ENCODE measurements around the gene SNRNP48.

SNRNP48 gene

DNA sequence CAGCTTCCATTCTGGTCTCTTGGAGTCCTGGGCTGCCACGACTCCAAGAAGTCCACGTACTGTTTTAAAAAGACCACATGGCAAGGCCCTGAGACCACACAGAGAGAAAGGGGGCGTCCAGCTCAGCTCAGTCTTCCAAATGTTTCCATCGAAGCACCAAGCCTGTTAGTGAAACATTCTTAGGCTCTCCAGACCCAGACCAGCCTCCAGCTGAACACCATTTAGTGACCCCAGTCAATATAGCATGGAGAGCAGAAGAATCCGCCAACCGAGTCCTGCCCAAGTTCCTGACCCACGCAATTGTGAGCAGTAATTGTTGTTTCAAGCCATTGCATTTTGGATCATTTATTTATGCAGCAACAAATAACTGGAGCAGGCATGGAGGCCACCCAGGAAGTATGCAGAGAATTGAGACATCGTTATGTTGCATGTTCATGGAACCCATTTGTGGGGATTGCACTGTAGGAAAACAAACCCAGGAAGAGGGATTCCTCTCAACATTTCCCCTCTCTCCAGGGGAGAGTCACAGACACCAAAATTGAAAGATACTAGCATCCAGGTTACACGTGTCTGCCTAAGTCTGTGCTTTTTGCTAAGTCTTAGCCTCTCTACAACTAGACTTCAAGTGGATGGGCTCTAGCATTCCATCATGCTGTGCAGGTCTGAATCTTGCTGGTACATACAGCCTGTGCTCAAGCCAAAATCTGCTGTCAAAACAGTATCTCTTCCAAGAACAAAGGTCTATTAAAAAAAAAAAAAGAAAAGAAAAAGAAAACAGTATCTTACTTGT lies 42.7 kb downstream of the SNRNP48 start:
- no peak overlapping the region for H3K27ac ChIP-seq (ENCODE audit: extremely low read depth, low read depth, low read length)
- TF ChIP-seq ZNF626 (tag by site-specific recombination; IDR thresholded peaks at IDR 0.05) = no peak
- no peak for TF ChIP-seq ZNF221 (tag by site-specific recombination; IDR thresholded peaks at IDR 0.05; ENCODE audit: borderline replicate concordance)
- TF ChIP-seq ZNF274 (IDR thresholded peaks at IDR 0.05; ENCODE audit: low read length) = no peak
- no peak for TF ChIP-seq ZNF274 (tag by site-specific recombination; IDR thresholded peaks at IDR 0.05; ENCODE audit: borderline replicate concordance)
- no peak for TF ChIP-seq EGR2 (tag by site-specific recombination; IDR thresholded peaks at IDR 0.05; ENCODE audit: low read depth)
- TF ChIP-seq ZNF155 (tag by site-specific recombination; IDR thresholded peaks at IDR 0.05) = no peak
- no peak for TF ChIP-seq SCRT1 (tag by site-specific recombination; IDR thresholded peaks at IDR 0.05; ENCODE audit: borderline replicate concordance)
- TF ChIP-seq, protein P1, sequence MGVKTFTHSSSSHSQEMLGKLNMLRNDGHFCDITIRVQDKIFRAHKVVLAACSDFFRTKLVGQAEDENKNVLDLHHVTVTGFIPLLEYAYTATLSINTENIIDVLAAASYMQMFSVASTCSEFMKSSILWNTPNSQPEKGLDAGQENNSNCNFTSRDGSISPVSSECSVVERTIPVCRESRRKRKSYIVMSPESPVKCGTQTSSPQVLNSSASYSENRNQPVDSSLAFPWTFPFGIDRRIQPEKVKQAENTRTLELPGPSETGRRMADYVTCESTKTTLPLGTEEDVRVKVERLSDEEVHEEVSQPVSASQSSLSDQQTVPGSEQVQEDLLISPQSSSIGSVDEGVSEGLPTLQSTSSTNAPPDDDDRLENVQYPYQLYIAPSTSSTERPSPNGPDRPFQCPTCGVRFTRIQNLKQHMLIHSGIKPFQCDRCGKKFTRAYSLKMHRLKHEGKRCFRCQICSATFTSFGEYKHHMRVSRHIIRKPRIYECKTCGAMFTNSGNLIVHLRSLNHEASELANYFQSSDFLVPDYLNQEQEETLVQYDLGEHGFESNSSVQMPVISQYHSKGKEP (tag by site-specific recombination; IDR thresholded peaks at IDR 0.05) = no peak
- no peak for TF ChIP-seq REPIN1 (tag by site-specific recombination; IDR thresholded peaks at IDR 0.05; ENCODE audit: low read depth)
- TF ChIP-seq, protein P2, sequence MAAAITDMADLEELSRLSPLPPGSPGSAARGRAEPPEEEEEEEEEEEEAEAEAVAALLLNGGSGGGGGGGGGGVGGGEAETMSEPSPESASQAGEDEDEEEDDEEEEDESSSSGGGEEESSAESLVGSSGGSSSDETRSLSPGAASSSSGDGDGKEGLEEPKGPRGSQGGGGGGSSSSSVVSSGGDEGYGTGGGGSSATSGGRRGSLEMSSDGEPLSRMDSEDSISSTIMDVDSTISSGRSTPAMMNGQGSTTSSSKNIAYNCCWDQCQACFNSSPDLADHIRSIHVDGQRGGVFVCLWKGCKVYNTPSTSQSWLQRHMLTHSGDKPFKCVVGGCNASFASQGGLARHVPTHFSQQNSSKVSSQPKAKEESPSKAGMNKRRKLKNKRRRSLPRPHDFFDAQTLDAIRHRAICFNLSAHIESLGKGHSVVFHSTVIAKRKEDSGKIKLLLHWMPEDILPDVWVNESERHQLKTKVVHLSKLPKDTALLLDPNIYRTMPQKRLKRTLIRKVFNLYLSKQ (tag by site-specific recombination; IDR thresholded peaks at IDR 0.05; ENCODE audit: borderline replicate concordance) = no peak
- TF ChIP-seq FEZF1 (tag by site-specific recombination; IDR thresholded peaks at IDR 0.05) = no peak
- TF ChIP-seq SP3 (tag by site-specific recombination; IDR thresholded peaks at IDR 0.05) = no peak
- TF ChIP-seq ZBTB48 (tag by site-specific recombination; IDR thresholded peaks at IDR 0.05) = no peak
- TF ChIP-seq, protein P3, sequence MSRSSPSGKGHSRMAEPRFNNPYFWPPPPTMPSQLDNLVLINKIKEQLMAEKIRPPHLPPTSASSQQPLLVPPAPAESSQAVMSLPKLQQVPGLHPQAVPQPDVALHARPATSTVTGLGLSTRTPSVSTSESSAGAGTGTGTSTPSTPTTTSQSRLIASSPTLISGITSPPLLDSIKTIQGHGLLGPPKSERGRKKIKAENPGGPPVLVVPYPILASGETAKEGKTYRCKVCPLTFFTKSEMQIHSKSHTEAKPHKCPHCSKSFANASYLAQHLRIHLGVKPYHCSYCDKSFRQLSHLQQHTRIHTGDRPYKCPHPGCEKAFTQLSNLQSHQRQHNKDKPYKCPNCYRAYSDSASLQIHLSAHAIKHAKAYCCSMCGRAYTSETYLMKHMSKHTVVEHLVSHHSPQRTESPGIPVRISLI (tag by site-specific recombination; IDR thresholded peaks at IDR 0.05) = no peak
- no peak for TF ChIP-seq ZNF341 (tag by site-specific recombination; IDR thresholded peaks at IDR 0.05; ENCODE audit: low read depth)
- no peak for TF ChIP-seq MYNN (tag by site-specific recombination; IDR thresholded peaks at IDR 0.05; ENCODE audit: borderline replicate concordance)
- TF ChIP-seq ZNF555 (tag by site-specific recombination; conservative IDR thresholded peaks at IDR 0.05) = no peak
- TF ChIP-seq, protein P4, sequence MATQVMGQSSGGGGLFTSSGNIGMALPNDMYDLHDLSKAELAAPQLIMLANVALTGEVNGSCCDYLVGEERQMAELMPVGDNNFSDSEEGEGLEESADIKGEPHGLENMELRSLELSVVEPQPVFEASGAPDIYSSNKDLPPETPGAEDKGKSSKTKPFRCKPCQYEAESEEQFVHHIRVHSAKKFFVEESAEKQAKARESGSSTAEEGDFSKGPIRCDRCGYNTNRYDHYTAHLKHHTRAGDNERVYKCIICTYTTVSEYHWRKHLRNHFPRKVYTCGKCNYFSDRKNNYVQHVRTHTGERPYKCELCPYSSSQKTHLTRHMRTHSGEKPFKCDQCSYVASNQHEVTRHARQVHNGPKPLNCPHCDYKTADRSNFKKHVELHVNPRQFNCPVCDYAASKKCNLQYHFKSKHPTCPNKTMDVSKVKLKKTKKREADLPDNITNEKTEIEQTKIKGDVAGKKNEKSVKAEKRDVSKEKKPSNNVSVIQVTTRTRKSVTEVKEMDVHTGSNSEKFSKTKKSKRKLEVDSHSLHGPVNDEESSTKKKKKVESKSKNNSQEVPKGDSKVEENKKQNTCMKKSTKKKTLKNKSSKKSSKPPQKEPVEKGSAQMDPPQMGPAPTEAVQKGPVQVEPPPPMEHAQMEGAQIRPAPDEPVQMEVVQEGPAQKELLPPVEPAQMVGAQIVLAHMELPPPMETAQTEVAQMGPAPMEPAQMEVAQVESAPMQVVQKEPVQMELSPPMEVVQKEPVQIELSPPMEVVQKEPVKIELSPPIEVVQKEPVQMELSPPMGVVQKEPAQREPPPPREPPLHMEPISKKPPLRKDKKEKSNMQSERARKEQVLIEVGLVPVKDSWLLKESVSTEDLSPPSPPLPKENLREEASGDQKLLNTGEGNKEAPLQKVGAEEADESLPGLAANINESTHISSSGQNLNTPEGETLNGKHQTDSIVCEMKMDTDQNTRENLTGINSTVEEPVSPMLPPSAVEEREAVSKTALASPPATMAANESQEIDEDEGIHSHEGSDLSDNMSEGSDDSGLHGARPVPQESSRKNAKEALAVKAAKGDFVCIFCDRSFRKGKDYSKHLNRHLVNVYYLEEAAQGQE (tag by site-specific recombination; IDR thresholded peaks at IDR 0.05) = no peak
- no peak for TF ChIP-seq ZBTB7A (tag by site-specific recombination; IDR thresholded peaks at IDR 0.05; ENCODE audit: low read depth)
- H3K36me3 ChIP-seq (ENCODE audit: control insufficient read depth in 2 of 2, insufficient read depth in 1 of 2, low read length in 2 of 2) = no peaks in the 10 kb centered on the region
- CTCF ChIA-PET = interaction anchor here (0.6 kb wide), 1 partner anchor 909 kb away, joined by 3 read pairs; no protein-coding TSS in a partner anchor
- POLR2A ChIA-PET = no interaction called here
- no peak overlapping the region for H3K4me3 ChIP-seq (ENCODE audit: low read depth, low read length)
- no peaks in the 10 kb centered on the region for H3K9me3 ChIP-seq (ENCODE audit: control insufficient read depth, insufficient read depth, low read depth, low read length)
- H3K4me1 ChIP-seq (ENCODE audit: control insufficient read depth, insufficient read depth, low read length) = 0 out of 2 replicates have a peak, but pooled peaks cover 3% of the 10 kb centered on the region
